ENCODE measurements around the gene SRRM5.

GRCh38 chr19:43619262-43620060, 7.6 kb downstream of the SRRM5 start, which contains the start of gene ZNF428:
- TF ChIP-seq CTCF (IDR thresholded peaks at IDR 0.05; ENCODE audit: poor library complexity), result no peak
- no peak for TF ChIP-seq EZH2phosphoT487 (IDR thresholded peaks at IDR 0.05; ENCODE audit: low read depth, severe bottlenecking, unreplicated experiment)

Data from hepatocyte (in vitro differentiated cells).